ENCODE measurements around the gene TIGD3. TPM values are rescaled to one million over a fixed set of nuclear protein-coding genes. Genes with fewer than 3 reads are reported as not detected.

TIGD3 gene
- total and polyA plus RNA-seq, 4 donors = 0.08 to 0.33 (median 0.17) TPM; not detected in 1

DNA sequence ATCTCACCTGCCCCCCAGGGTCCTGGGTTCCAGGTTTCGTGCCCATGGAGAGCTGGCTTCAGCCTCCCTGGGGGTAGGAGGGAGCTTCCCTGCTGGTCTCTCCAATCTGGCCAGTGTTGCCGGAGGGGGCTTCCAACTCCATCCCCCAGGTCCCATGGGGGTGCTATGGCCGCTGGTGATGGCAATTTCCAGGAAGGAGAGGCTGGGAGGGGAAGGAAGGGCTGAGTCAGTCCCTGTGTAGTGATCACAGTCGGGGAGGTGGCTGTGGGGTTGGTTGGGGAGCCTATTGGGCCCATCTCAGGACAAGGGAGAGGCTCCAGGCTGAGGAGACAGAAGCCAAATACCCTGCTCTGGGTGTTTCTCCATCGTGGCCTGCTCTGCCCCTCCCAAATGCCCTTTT lies 45.5 kb upstream of the TIGD3 start (continued):
- TF ChIP-seq, protein P1, sequence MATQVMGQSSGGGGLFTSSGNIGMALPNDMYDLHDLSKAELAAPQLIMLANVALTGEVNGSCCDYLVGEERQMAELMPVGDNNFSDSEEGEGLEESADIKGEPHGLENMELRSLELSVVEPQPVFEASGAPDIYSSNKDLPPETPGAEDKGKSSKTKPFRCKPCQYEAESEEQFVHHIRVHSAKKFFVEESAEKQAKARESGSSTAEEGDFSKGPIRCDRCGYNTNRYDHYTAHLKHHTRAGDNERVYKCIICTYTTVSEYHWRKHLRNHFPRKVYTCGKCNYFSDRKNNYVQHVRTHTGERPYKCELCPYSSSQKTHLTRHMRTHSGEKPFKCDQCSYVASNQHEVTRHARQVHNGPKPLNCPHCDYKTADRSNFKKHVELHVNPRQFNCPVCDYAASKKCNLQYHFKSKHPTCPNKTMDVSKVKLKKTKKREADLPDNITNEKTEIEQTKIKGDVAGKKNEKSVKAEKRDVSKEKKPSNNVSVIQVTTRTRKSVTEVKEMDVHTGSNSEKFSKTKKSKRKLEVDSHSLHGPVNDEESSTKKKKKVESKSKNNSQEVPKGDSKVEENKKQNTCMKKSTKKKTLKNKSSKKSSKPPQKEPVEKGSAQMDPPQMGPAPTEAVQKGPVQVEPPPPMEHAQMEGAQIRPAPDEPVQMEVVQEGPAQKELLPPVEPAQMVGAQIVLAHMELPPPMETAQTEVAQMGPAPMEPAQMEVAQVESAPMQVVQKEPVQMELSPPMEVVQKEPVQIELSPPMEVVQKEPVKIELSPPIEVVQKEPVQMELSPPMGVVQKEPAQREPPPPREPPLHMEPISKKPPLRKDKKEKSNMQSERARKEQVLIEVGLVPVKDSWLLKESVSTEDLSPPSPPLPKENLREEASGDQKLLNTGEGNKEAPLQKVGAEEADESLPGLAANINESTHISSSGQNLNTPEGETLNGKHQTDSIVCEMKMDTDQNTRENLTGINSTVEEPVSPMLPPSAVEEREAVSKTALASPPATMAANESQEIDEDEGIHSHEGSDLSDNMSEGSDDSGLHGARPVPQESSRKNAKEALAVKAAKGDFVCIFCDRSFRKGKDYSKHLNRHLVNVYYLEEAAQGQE (IDR thresholded peaks at IDR 0.05) = no peak
- TF ChIP-seq, protein P2, sequence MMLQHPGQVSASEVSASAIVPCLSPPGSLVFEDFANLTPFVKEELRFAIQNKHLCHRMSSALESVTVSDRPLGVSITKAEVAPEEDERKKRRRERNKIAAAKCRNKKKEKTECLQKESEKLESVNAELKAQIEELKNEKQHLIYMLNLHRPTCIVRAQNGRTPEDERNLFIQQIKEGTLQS (IDR thresholded peaks at IDR 0.05) = no peak

DNA sequence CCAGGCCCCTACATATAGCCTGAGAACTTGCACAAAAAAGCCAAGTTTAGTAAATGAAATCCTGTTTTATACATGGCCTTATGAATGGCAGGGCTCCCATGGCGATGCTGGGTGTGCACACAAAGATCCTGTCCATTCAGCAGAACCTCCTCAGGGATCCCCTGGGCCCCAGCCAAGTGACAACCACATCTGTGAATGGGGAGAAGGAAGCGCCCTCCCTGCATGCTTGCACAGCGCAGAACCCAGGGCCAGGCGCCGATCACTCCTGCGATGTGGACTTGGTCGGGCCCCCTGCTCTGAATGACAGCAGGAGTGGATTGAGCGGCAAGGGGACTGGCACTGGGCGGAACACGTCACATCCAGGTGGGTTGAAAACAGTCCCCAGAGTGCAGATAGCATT lies 44.3 kb upstream of the TIGD3 start:
- Histone ChIP-seq H3K4me1 (ENCODE audit: control insufficient read depth in 4 of 4, insufficient read depth in 4 of 4, low read length in 3 of 4) (peaks cover 5 to 44% (median 33%) of the 10 kb centered on the region in 4 donors), H3K27ac (ENCODE audit: low read depth in 1 of 2, low read length in 2 of 2) (no peak overlapping the region), H3K27me3 (ENCODE audit: control insufficient read depth in 4 of 4, insufficient read depth in 4 of 4, low read length in 3 of 4) (no peaks in the 10 kb centered on the region), H3K4me3 (ENCODE audit: low read depth in 1 of 3, low read length in 3 of 3) (no peak overlapping the region), H3K36me3 (ENCODE audit: control insufficient read depth in 4 of 4, insufficient read depth in 3 of 4, low read depth in 1 of 4, low read length in 3 of 4) (no peaks in the 10 kb centered on the region), H3K9me3 (ENCODE audit: control insufficient read depth in 4 of 4, low read length in 3 of 4) (no peaks in the 10 kb centered on the region), H3K9ac (ENCODE audit: low read depth in 1 of 2, low read length in 2 of 2) (no peak overlapping the region)
- no peak for DNase-seq (ENCODE audit: low spot score)
- WGBS = 75% methylated on average over 10 of the region's 10 CpGs
- TF ChIP-seq, protein P1 (IDR thresholded peaks at IDR 0.05) = no peak
- no peak for TF ChIP-seq YY1 (IDR thresholded peaks at IDR 0.05)
- TF ChIP-seq, protein P2 (IDR thresholded peaks at IDR 0.05) = no peak
- TF ChIP-seq, protein P3, sequence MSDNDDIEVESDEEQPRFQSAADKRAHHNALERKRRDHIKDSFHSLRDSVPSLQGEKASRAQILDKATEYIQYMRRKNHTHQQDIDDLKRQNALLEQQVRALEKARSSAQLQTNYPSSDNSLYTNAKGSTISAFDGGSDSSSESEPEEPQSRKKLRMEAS (IDR thresholded peaks at IDR 0.05) = no peak
- TF ChIP-seq, protein P4, sequence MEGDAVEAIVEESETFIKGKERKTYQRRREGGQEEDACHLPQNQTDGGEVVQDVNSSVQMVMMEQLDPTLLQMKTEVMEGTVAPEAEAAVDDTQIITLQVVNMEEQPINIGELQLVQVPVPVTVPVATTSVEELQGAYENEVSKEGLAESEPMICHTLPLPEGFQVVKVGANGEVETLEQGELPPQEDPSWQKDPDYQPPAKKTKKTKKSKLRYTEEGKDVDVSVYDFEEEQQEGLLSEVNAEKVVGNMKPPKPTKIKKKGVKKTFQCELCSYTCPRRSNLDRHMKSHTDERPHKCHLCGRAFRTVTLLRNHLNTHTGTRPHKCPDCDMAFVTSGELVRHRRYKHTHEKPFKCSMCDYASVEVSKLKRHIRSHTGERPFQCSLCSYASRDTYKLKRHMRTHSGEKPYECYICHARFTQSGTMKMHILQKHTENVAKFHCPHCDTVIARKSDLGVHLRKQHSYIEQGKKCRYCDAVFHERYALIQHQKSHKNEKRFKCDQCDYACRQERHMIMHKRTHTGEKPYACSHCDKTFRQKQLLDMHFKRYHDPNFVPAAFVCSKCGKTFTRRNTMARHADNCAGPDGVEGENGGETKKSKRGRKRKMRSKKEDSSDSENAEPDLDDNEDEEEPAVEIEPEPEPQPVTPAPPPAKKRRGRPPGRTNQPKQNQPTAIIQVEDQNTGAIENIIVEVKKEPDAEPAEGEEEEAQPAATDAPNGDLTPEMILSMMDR (IDR thresholded peaks at IDR 0.05; ENCODE audit: low read depth, low read length, missing input control) = no peak
- TF ChIP-seq HNF4G (IDR thresholded peaks at IDR 0.05) = no peak
- TF ChIP-seq, protein P5, sequence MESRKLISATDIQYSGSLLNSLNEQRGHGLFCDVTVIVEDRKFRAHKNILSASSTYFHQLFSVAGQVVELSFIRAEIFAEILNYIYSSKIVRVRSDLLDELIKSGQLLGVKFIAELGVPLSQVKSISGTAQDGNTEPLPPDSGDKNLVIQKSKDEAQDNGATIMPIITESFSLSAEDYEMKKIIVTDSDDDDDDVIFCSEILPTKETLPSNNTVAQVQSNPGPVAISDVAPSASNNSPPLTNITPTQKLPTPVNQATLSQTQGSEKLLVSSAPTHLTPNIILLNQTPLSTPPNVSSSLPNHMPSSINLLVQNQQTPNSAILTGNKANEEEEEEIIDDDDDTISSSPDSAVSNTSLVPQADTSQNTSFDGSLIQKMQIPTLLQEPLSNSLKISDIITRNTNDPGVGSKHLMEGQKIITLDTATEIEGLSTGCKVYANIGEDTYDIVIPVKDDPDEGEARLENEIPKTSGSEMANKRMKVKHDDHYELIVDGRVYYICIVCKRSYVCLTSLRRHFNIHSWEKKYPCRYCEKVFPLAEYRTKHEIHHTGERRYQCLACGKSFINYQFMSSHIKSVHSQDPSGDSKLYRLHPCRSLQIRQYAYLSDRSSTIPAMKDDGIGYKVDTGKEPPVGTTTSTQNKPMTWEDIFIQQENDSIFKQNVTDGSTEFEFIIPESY (IDR thresholded peaks at IDR 0.05) = no peak

Data from liver (tissue), 9 donors.